ENCODE data around the gene SCN3B.

SCN3B gene

GRCh38 chr11:123628936-123629683 is 25.3 kb downstream of the SCN3B start:
- no peak overlapping the region for H3K4me3 ChIP-seq (ENCODE audit: low read depth, low read length)
- DNase-seq (ENCODE audit: low read depth), result no peak

GRCh38 chr11:123624974-123625373 is 29.4 kb downstream of the SCN3B start:
- DNase-seq (ENCODE audit: low read depth), result no peak
- no peak for TF ChIP-seq CTCF (IDR thresholded peaks at IDR 0.05; ENCODE audit: insufficient read depth, low read depth, low read length, missing control alignments)
- no peak overlapping the region for H3K4me3 ChIP-seq (ENCODE audit: low read depth, low read length)

More at GRCh38 chr11:123628936-123629683, 25.3 kb downstream of the SCN3B start:
- no peak for TF ChIP-seq CTCF (IDR thresholded peaks at IDR 0.05; ENCODE audit: insufficient read depth, low read depth, low read length, missing control alignments)

- no peak overlapping the region for H3K4me3 ChIP-seq (ENCODE audit: low read depth, low read length)
- no peak for TF ChIP-seq CTCF (IDR thresholded peaks at IDR 0.05; ENCODE audit: insufficient read depth, low read depth, low read length, missing control alignments)
These were observed 31.8 kb downstream of the SCN3B start for GRCh38 chr11:123622576-123622975.

GRCh38 chr11:123616505-123617198 is 37.8 kb downstream of the SCN3B start:
- no peak overlapping the region for H3K4me3 ChIP-seq (ENCODE audit: low read depth, low read length)
- no peak for DNase-seq (ENCODE audit: low read depth)
- no peak for TF ChIP-seq CTCF (IDR thresholded peaks at IDR 0.05; ENCODE audit: insufficient read depth, low read depth, low read length, missing control alignments)

More at GRCh38 chr11:123622576-123622975, 31.8 kb downstream of the SCN3B start:
- no peak for DNase-seq (ENCODE audit: low read depth)

GRCh38 chr11:123611698-123612097 is 42.7 kb downstream of the SCN3B start:
- TF ChIP-seq CTCF (IDR thresholded peaks at IDR 0.05; ENCODE audit: insufficient read depth, low read depth, low read length, missing control alignments), result no peak
- DNase-seq (ENCODE audit: low read depth), result no peak
- no peak overlapping the region for H3K4me3 ChIP-seq (ENCODE audit: low read depth, low read length)

GRCh38 chr11:123608945-123609344 is 45.5 kb downstream of the SCN3B start:
- DNase-seq (ENCODE audit: low read depth), result no peak
- no peak overlapping the region for H3K4me3 ChIP-seq (ENCODE audit: low read depth, low read length)
- TF ChIP-seq CTCF (IDR thresholded peaks at IDR 0.05; ENCODE audit: insufficient read depth, low read depth, low read length, missing control alignments), result no peak
